ENCODE data around the gene C1orf50. TPM values are rescaled to one million over a fixed set of nuclear protein-coding genes. Genes with fewer than 3 reads are reported as not detected.

Gene C1orf50
- total and polyA plus RNA-seq, 10 donors: 1.5 to 9.8 (median 4.5) TPM

- 35 to 47% (median 40%) methylated on average over 3 of the region's 3 CpGs for WGBS, 5 donors
- H3K36me3 ChIP-seq: peaks cover 8 to 89% (median 60%) of the 10 kb centered on the region in 6 donors
- peak overlapping the region in 2 of 8 donors; percentile 3 to 14 for H3K27ac ChIP-seq
- peaks cover 0 to 50% (median 12%) of the 10 kb centered on the region in 6 donors for H3K4me1 ChIP-seq
- no peaks in the 10 kb centered on the region for H3K9me3 ChIP-seq
- DNase-seq: no peak
- no peak for TF ChIP-seq POLR2A (IDR thresholded peaks at IDR 0.05)
- TF ChIP-seq CTCF (IDR thresholded peaks at IDR 0.05 in 8 of 11, conservative IDR thresholded peaks at IDR 0.05 in 3 of 11): no peak
- no peak for TF ChIP-seq POLR2AphosphoS5 (IDR thresholded peaks at IDR 0.05)
- intact Hi-C loops (cut with DNase I; ENCODE audit: low total_unique reads): no loop called here
- no peak overlapping the region for H3K4me3 ChIP-seq
- no peaks in the 10 kb centered on the region for H3K27me3 ChIP-seq (replicated peaks in 1 of 7)
These were observed 8.4 kb upstream of the C1orf50 start for GRCh38 chr1:42758641-42759040.

GRCh38 chr1:42759114-42759513, 7.9 kb upstream of the C1orf50 start:
- no peaks in the 10 kb centered on the region for H3K27me3 ChIP-seq (replicated peaks in 1 of 7)
- no peaks in the 10 kb centered on the region for H3K9me3 ChIP-seq
- 54 to 73% (median 62%) methylated on average over 7 to 9 of the region's 9 CpGs for WGBS, 5 donors
- no peak overlapping the region for H3K4me3 ChIP-seq
- H3K36me3 ChIP-seq: peaks cover 8 to 84% (median 56%) of the 10 kb centered on the region in 6 donors
- TF ChIP-seq POLR2A (IDR thresholded peaks at IDR 0.05) (no peak), CTCF (IDR thresholded peaks at IDR 0.05 in 8 of 11, conservative IDR thresholded peaks at IDR 0.05 in 3 of 11) (no peak)
- intact Hi-C loops (cut with DNase I; ENCODE audit: low total_unique reads): no loop called here
- peak overlapping the region in 3 of 8 donors; percentile 3 to 15 (median 14) for H3K27ac ChIP-seq
- H3K4me1 ChIP-seq: peaks cover 0 to 50% (median 15%) of the 10 kb centered on the region in 6 donors
- no peak for DNase-seq

GRCh38 chr1:42761567-42761966, 5.5 kb upstream of the C1orf50 start:
- H3K27ac ChIP-seq: no peak overlapping the region
- H3K4me1 ChIP-seq: peaks cover 13 to 69% (median 33%) of the 10 kb centered on the region in 6 donors
- no peak overlapping the region for H3K4me3 ChIP-seq
- TF ChIP-seq POLR2A (IDR thresholded peaks at IDR 0.05): no peak
- TF ChIP-seq POLR2AphosphoS5 (IDR thresholded peaks at IDR 0.05): no peak
- no peak for TF ChIP-seq CTCF (IDR thresholded peaks at IDR 0.05 in 8 of 11, conservative IDR thresholded peaks at IDR 0.05 in 3 of 11)
- H3K9me3 ChIP-seq: no peaks in the 10 kb centered on the region
- 86 to 97% (median 94%) methylated on average over 4 of the region's 4 CpGs for WGBS, 5 donors
- intact Hi-C loops (cut with DNase I; ENCODE audit: low total_unique reads): loop anchor here (10.0 kb wide), 1 partner anchor 77 kb away; the partner anchor contains the start of gene YBX1
- no peak for DNase-seq
- no peaks in the 10 kb centered on the region for H3K27me3 ChIP-seq (replicated peaks in 1 of 7)
- H3K36me3 ChIP-seq: peaks cover 6 to 60% (median 32%) of the 10 kb centered on the region in 6 donors

GRCh38 chr1:42762269-42762668, 4.8 kb upstream of the C1orf50 start:
- intact Hi-C loops (cut with DNase I; ENCODE audit: low total_unique reads): loop anchor here (10.0 kb wide), 1 partner anchor 77 kb away; the partner anchor contains the start of gene YBX1
- no peak overlapping the region for H3K4me3 ChIP-seq
- no peak for DNase-seq
- H3K36me3 ChIP-seq: peaks cover 6 to 53% (median 28%) of the 10 kb centered on the region in 6 donors
- H3K9me3 ChIP-seq: no peaks in the 10 kb centered on the region
- 49 to 62% (median 50%) methylated on average over 5 of the region's 5 CpGs for WGBS, 5 donors
- peaks cover 11 to 63% (median 30%) of the 10 kb centered on the region in 6 donors for H3K4me1 ChIP-seq
- H3K27me3 ChIP-seq (replicated peaks in 1 of 7): no peaks in the 10 kb centered on the region
- H3K27ac ChIP-seq: no peak overlapping the region
- no peak for TF ChIP-seq POLR2A (IDR thresholded peaks at IDR 0.05)
- TF ChIP-seq CTCF (IDR thresholded peaks at IDR 0.05 in 8 of 11, conservative IDR thresholded peaks at IDR 0.05 in 3 of 11): no peak
- no peak for TF ChIP-seq POLR2AphosphoS5 (IDR thresholded peaks at IDR 0.05)
